Spleen (tissue), 7 donors: ENCODE data around the gene NEDD4.

Experiments used
- CTCF ChIP-seq, 11 experiments: fragments of 200-600 bp in 7 of 11; fragments of 450-650 bp in 4 of 11; sonication (generic) in 4 of 11; IDR thresholded peaks in 8 of 11; conservative IDR thresholded peaks in 3 of 11; 1 replicate in 7 of 11; 2 replicates in 4 of 11; pipeline versions ENCODE4 v1.4.0 to v1.8.0; 2016 to 2021; ENCODE audit warnings: antibody characterized with exemption in 11 of 11, inconsistent platforms in 4 of 11, mild to moderate bottlenecking in 1 of 11
- POLR2A ChIP-seq, 3 donors: fragments of 450-650 bp; IDR thresholded peaks; one replicate each; pipeline ENCODE4 v1.5.1; 2017; ENCODE audit warnings: antibody characterized with exemption in 3 of 3, mild to moderate bottlenecking in 1 of 3
- POLR2AphosphoS5 ChIP-seq, 3 donors: sonication (generic); formaldehyde crosslinking; IDR thresholded peaks; one replicate each; pipeline ENCODE4 v1.5.1; 2017; ENCODE audit warnings: antibody characterized with exemption in 3 of 3
- donor health status: DM: no; HTN: no; CAD: no; lungs with moderate emphysema.
- donor health status: DM: no; HTN: no; CAD: no.
- donor health status: DM: no; HTN: no; CAD: no.

GRCh38 chr15:55863911-55864310 lies 129.5 kb downstream of the NEDD4 start:
- TF ChIP-seq CTCF (IDR thresholded peaks at IDR 0.05 in 8 of 11, conservative IDR thresholded peaks at IDR 0.05 in 3 of 11) (no peak), POLR2AphosphoS5 (IDR thresholded peaks at IDR 0.05) (no peak), POLR2A (IDR thresholded peaks at IDR 0.05) (no peak)
